KMS-11 (cell line): ENCODE results near the gene CHD6.

Experiments
- H2AFZ ChIP-seq: fragments of 200-600 bp; sonication (generic); 2 replicates; pipeline ENCODE4 v1.6.1; 2016; ENCODE audit warnings: antibody characterized with exemption, mixed run types, low read depth
- H3K27ac ChIP-seq: fragments of 200-600 bp; sonication (generic); 2 replicates; pipeline ENCODE4 v1.6.1; 2016; ENCODE audit warnings: mild to moderate bottlenecking, mixed run types
- H3K27me3 ChIP-seq: fragments of 200-600 bp; sonication (generic); 2 replicates; pipeline ENCODE4 v1.6.1; 2017; ENCODE audit warnings: mild to moderate bottlenecking, low read depth, mixed run types, moderate library complexity; ENCODE audit not compliant: insufficient read depth
- H3K36me3 ChIP-seq: fragments of 200-600 bp; sonication (generic); 2 replicates; pipeline ENCODE4 v1.6.1; 2017; ENCODE audit warnings: mild to moderate bottlenecking, mixed run types; ENCODE audit not compliant: insufficient read depth
- H3K4me1 ChIP-seq: fragments of 200-600 bp; sonication (generic); 2 replicates; pipeline ENCODE4 v1.6.1; 2016; ENCODE audit warnings: mild to moderate bottlenecking, low read depth, mixed run types; ENCODE audit not compliant: poor library complexity, severe bottlenecking
- H3K4me2 ChIP-seq: fragments of 200-600 bp; sonication (generic); 2 replicates; pipeline ENCODE4 v1.7.0; 2016; ENCODE audit warnings: mild to moderate bottlenecking, mixed run types
- H3K4me3 ChIP-seq: fragments of 200-600 bp; sonication (generic); IDR thresholded peaks from 2 replicates; pipeline ENCODE4 v1.6.1; 2017; ENCODE audit warnings: low read depth, low read length, mixed read lengths; ENCODE audit not compliant: insufficient read depth
- H3K79me2 ChIP-seq: fragments of 200-600 bp; sonication (generic); 2 replicates; pipeline ENCODE4 v1.6.1; 2016; ENCODE audit warnings: low read depth, mixed run types; ENCODE audit not compliant: insufficient read depth
- H3K9ac ChIP-seq: fragments of 200-600 bp; sonication (generic); 2 replicates; pipeline ENCODE4 v1.6.1; 2016; ENCODE audit warnings: mild to moderate bottlenecking, mixed run types
- H4K20me1 ChIP-seq: fragments of 200-600 bp; sonication (generic); 2 replicates; pipeline ENCODE4 v1.6.1; 2016; ENCODE audit warnings: mild to moderate bottlenecking, mixed run types; ENCODE audit not compliant: insufficient read depth
- TF ChIP-seq, protein P1 (sequence below): fragments of 200-600 bp; sonication (generic); conservative IDR thresholded peaks from 2 replicates; pipeline ENCODE4 v1.6.1; 2017; ENCODE audit warnings: low read depth, mild to moderate bottlenecking, antibody characterized with exemption, low read length, moderate library complexity, mixed read lengths

The CHD6 gene

GRCh38 chr20:41452226-41452625 is 166.0 kb downstream of the CHD6 start:
- no peak overlapping the region for H3K4me3 ChIP-seq
- H3K36me3 ChIP-seq: no peaks in the 10 kb centered on the region
- H3K79me2 ChIP-seq: no peaks in the 10 kb centered on the region
- H3K4me1 ChIP-seq: peaks cover 19% of the 10 kb centered on the region
- no peak overlapping the region for H3K4me2 ChIP-seq
- H3K27ac ChIP-seq: no peak overlapping the region
- H3K9ac ChIP-seq: no peak overlapping the region
- H2AFZ ChIP-seq: no peak overlapping the region
- H4K20me1 ChIP-seq: no peaks in the 10 kb centered on the region
- TF ChIP-seq, protein P1, sequence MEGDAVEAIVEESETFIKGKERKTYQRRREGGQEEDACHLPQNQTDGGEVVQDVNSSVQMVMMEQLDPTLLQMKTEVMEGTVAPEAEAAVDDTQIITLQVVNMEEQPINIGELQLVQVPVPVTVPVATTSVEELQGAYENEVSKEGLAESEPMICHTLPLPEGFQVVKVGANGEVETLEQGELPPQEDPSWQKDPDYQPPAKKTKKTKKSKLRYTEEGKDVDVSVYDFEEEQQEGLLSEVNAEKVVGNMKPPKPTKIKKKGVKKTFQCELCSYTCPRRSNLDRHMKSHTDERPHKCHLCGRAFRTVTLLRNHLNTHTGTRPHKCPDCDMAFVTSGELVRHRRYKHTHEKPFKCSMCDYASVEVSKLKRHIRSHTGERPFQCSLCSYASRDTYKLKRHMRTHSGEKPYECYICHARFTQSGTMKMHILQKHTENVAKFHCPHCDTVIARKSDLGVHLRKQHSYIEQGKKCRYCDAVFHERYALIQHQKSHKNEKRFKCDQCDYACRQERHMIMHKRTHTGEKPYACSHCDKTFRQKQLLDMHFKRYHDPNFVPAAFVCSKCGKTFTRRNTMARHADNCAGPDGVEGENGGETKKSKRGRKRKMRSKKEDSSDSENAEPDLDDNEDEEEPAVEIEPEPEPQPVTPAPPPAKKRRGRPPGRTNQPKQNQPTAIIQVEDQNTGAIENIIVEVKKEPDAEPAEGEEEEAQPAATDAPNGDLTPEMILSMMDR: no peak
- no peaks in the 10 kb centered on the region for H3K27me3 ChIP-seq

GRCh38 chr20:41447006-41447405 is 171.2 kb downstream of the CHD6 start:
- Histone ChIP-seq H3K27ac (no peak overlapping the region), H3K27me3 (no peaks in the 10 kb centered on the region), H4K20me1 (no peaks in the 10 kb centered on the region), H3K79me2 (no peaks in the 10 kb centered on the region), H3K4me3 (no peak overlapping the region), H3K4me2 (no peak overlapping the region), H3K36me3 (no peaks in the 10 kb centered on the region), H3K9ac (no peak overlapping the region), H2AFZ (no peak overlapping the region), H3K4me1 (no peaks in the 10 kb centered on the region)
- TF ChIP-seq, protein P1: no peak

DNA sequence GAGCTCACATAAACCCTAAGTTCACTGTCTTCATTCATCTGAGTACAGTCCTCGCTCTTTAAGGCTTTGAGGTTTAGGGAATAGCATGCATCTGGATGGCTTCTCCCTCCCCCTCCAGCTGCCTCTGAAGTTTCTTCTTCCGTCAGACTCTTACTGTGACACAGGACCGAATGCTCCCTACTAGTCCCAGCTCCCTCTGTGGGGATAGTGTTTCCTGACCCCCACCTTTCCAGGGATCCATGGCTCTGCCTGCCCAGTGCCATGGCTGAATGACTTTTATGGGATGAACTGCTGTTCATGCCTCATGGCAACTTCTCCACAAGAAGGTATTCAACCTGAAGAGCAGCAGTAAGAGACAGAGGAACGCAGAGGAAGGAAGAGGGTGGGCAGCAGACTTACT is 171.7 kb downstream of the CHD6 start:
- Histone ChIP-seq H3K27me3 (no peaks in the 10 kb centered on the region), H3K36me3 (no peaks in the 10 kb centered on the region), H3K4me1 (no peaks in the 10 kb centered on the region)

DNA sequence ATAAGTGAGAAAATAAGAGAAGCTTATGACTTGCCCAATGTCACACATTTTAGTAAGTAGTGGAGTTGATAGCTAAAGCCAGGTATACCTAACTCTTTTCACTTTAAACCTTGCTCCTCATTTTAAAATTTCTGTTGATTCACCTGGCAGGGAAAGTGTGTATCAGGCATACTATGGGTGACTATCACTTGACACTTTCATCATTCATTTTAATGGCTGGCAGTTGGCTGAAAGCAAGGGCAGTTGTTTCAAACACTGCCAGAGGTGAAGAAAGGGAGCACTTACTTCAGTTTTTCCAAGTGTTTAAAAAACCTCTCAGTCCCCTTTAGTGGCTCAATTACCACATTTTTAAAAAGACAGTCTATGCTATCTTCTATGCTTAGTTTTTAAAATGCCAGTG is 173.4 kb downstream of the CHD6 start:
- Histone ChIP-seq H2AFZ (no peak overlapping the region), H3K36me3 (no peaks in the 10 kb centered on the region), H3K4me3 (no peak overlapping the region), H3K4me2 (no peak overlapping the region), H3K79me2 (no peaks in the 10 kb centered on the region), H3K4me1 (no peaks in the 10 kb centered on the region), H3K27ac (no peak overlapping the region), H4K20me1 (no peaks in the 10 kb centered on the region), H3K9ac (no peak overlapping the region), H3K27me3 (no peaks in the 10 kb centered on the region)
- TF ChIP-seq, protein P1: no peak

More for the DNA sequence above, 171.7 kb downstream of the CHD6 start:
- H2AFZ ChIP-seq: no peak overlapping the region
- H3K27ac ChIP-seq: no peak overlapping the region
- H3K9ac ChIP-seq: no peak overlapping the region
- H3K4me3 ChIP-seq: no peak overlapping the region
- TF ChIP-seq, protein P1: no peak
- no peaks in the 10 kb centered on the region for H4K20me1 ChIP-seq
- no peaks in the 10 kb centered on the region for H3K79me2 ChIP-seq
- no peak overlapping the region for H3K4me2 ChIP-seq
